NCI-H2029 treated with DMSO at 0.1 percent for 48 hours (cell line): ENCODE data around the gene MRGPRD.

Experiments
- DNase-seq: peaks from one replicate; lab custom pipeline; 2025; lab: John Stamatoyannopoulos, UW

Gene MRGPRD

DNA sequence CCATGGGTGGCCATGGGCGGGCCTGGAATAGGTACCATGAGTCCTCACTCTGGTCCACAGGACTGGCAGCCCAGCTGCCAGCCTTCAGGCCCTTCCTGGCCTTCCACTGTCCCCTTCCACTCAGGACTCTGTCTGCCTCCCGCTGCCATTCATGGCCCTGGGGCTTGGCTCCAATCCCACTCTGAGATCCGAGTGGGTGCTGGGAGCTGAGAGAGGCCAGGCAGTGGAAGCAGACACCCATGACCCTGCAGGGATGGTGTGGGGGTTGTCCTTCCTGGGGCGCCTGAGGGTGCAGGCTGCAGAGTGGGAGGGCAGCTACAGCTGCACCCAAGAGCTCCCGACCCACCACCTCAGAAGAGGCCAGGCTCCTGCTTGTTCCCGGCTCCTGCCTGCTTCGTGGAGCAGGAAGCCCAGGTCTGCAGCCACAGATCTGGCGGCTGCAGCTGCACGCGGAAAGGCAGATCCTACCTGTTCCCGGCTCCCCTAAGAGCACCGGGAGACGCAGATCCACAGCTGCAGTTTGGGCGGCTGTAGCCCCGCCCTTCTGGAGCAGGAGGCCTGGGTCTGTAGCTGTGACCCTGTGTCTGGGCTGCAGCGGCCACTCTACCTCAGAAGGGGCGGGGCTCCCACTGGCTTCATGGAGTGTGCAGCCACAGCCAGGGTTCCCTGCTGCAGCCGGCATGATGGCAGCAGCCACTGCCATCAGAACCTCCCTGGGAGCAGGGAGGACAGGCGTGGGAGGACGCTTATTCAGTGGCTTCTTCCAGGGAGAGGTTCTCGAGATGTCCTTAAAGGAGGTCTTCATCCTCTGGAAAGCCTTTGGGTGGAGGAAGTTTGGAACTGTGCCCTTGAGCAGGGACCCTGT lies 49.6 kb downstream of the MRGPRD start:
- DNase-seq = no peak
